Hepatocyte (in vitro differentiated cells): ENCODE data around the gene PRPF8. TPM values are rescaled to one million over a fixed set of nuclear protein-coding genes. Genes with fewer than 3 reads are reported as not detected.
A peak's percentile ranks its signal among the peaks of the same experiment; 100 is the strongest.
"Not testable (repeated sequence)": the region's sequence is repeated elsewhere in the genome, so short reads cannot be mapped to it uniquely, and the experiment has no call there.

ENCODE experiments used
- DNase-seq: peaks from one replicate; pipeline ENCODE4 v3.0.0-alpha.2; 2016; ENCODE audit warnings: low spot score
- H2AFZ ChIP-seq: fragments of 200-600 bp; sonication (generic); 2 replicates; pipeline ENCODE4 v1.6.0; 2016; ENCODE audit warnings: antibody characterized with exemption, mild to moderate bottlenecking
- H3K27ac ChIP-seq: fragments of 200-600 bp; sonication (generic); 2 replicates; pipeline ENCODE4 v1.5.1; 2016; ENCODE audit warnings: mild to moderate bottlenecking
- H3K27me3 ChIP-seq: fragments of 200-600 bp; sonication (generic); 2 replicates; pipeline ENCODE4 v1.6.1; 2016
- H3K36me3 ChIP-seq: fragments of 200-600 bp; sonication (generic); replicated peaks from 2 replicates; pipeline ENCODE4 v1.5.1; 2016; ENCODE audit warnings: low read depth; ENCODE audit not compliant: insufficient read depth
- H3K4me1 ChIP-seq: fragments of 200-600 bp; sonication (generic); 2 replicates; pipeline ENCODE4 v1.5.1; 2016; ENCODE audit warnings: mild to moderate bottlenecking, moderate library complexity; ENCODE audit not compliant: insufficient read depth
- H3K4me2 ChIP-seq: fragments of 200-600 bp; sonication (generic); 2 replicates; pipeline ENCODE4 v1.6.0; 2016
- H3K4me3 ChIP-seq: fragments of 200-600 bp; sonication (generic); 2 replicates; pipeline ENCODE4 v1.5.1; 2016; ENCODE audit warnings: mild to moderate bottlenecking
- H3K79me2 ChIP-seq: fragments of 200-600 bp; sonication (generic); 2 replicates; pipeline ENCODE4 v1.6.0; 2017; ENCODE audit warnings: mild to moderate bottlenecking
- H3K9me2 ChIP-seq: fragments of 200-600 bp; sonication (generic); replicated peaks from 2 replicates; pipeline ENCODE4 v1.6.0; 2017; ENCODE audit warnings: mild to moderate bottlenecking; ENCODE audit not compliant: insufficient read depth
- H3K9me3 ChIP-seq: fragments of 200-600 bp; sonication (generic); 2 replicates; pipeline ENCODE4 v1.5.1; 2016; ENCODE audit warnings: low read depth, mild to moderate bottlenecking
- H4K20me1 ChIP-seq: fragments of 200-600 bp; sonication (generic); 2 replicates; pipeline ENCODE4 v1.6.0; 2016; ENCODE audit warnings: mild to moderate bottlenecking; ENCODE audit not compliant: insufficient read depth, poor library complexity, severe bottlenecking
- EZH2 ChIP-seq: fragments of 200-600 bp; sonication (generic); IDR thresholded peaks from 2 replicates; pipeline ENCODE4 v1.6.1; 2016; ENCODE audit warnings: antibody characterized with exemption, mild to moderate bottlenecking, borderline replicate concordance
- EZH2phosphoT487 ChIP-seq: fragments of 200-600 bp; sonication (generic); IDR thresholded peaks from one replicate; pipeline ENCODE4 v1.6.1; 2018; ENCODE audit warnings: antibody characterized with exemption, mild to moderate bottlenecking, low read depth, moderate library complexity; ENCODE audit not compliant: unreplicated experiment, severe bottlenecking
- WGBS: methylation state at CpG from one replicate; pipeline ENCODE4 v1.1.6; 2016; ENCODE audit warnings: low lambda C conversion rate; ENCODE audit errors: missing lambda C conversion rate; 5-methylcytosine and 5-hydroxymethylcytosine counted together
- polyA plus RNA-seq: library from polyadenylated mRNA; unstranded; fragments of >200 nt; fragmentation: Nextera tagmentation; extraction: Ambion mirVana; gene quantifications from 2 replicates; pipeline ENCODE4 v1.2.1, GENCODE V29; 2016
- total RNA-seq: library from RNA; depleted of rRNA; stranded (reverse); fragments of >200 nt; gene quantifications from 2 replicates; pipeline ENCODE4 v1.2.3, GENCODE V29; 2014
- TF ChIP-seq, protein P1 (sequence below): fragments of 200-600 bp; sonication (generic); IDR thresholded peaks from 2 replicates; pipeline ENCODE4 v1.5.1; 2016; ENCODE audit warnings: antibody characterized with exemption, mild to moderate bottlenecking; ENCODE audit not compliant: poor library complexity

Gene PRPF8
- total and polyA plus RNA-seq, 2 experiments from 2014 or later: 107 to 119 TPM

DNA sequence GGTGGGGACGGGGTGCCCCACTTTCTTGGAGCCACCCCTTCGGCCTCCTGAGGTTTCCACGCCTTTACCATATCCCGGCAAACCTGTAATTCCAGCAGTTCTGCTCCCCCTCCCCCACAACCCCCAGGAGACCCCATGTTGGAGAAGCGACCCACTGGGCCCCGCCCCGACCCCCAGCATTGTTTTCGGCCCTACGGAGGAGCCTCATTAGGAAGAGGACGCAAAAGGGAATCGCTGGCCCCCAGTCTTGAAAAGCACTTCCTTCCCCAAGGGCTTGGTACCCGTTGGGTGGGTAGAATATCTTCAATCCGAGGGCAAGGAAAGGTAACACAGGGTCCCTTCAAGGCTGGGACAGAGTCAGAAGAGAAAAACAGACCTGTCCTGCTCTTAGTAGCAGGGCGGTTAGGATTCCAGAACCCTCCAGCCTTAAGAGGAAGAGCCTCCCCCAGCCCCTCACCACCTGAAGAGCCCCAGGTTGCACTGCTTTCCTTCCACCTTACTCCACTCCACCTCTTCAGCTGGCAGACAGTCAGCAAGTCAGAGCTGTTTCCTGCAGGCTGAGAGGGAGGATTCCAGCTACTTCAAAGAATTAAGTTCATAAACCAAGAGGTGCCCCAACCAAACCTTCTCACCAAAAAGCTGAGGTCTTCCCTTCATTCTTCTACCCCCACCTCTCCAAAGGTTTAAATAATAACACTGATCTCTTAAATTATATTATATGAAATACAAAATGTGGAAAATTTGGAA is 26.3 kb upstream of the PRPF8 start:
- no peak overlapping the region for H2AFZ ChIP-seq
- TF ChIP-seq EZH2 (no peak), EZH2phosphoT487 (no peak)
- TF ChIP-seq, protein P1, sequence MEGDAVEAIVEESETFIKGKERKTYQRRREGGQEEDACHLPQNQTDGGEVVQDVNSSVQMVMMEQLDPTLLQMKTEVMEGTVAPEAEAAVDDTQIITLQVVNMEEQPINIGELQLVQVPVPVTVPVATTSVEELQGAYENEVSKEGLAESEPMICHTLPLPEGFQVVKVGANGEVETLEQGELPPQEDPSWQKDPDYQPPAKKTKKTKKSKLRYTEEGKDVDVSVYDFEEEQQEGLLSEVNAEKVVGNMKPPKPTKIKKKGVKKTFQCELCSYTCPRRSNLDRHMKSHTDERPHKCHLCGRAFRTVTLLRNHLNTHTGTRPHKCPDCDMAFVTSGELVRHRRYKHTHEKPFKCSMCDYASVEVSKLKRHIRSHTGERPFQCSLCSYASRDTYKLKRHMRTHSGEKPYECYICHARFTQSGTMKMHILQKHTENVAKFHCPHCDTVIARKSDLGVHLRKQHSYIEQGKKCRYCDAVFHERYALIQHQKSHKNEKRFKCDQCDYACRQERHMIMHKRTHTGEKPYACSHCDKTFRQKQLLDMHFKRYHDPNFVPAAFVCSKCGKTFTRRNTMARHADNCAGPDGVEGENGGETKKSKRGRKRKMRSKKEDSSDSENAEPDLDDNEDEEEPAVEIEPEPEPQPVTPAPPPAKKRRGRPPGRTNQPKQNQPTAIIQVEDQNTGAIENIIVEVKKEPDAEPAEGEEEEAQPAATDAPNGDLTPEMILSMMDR: no peak

DNA sequence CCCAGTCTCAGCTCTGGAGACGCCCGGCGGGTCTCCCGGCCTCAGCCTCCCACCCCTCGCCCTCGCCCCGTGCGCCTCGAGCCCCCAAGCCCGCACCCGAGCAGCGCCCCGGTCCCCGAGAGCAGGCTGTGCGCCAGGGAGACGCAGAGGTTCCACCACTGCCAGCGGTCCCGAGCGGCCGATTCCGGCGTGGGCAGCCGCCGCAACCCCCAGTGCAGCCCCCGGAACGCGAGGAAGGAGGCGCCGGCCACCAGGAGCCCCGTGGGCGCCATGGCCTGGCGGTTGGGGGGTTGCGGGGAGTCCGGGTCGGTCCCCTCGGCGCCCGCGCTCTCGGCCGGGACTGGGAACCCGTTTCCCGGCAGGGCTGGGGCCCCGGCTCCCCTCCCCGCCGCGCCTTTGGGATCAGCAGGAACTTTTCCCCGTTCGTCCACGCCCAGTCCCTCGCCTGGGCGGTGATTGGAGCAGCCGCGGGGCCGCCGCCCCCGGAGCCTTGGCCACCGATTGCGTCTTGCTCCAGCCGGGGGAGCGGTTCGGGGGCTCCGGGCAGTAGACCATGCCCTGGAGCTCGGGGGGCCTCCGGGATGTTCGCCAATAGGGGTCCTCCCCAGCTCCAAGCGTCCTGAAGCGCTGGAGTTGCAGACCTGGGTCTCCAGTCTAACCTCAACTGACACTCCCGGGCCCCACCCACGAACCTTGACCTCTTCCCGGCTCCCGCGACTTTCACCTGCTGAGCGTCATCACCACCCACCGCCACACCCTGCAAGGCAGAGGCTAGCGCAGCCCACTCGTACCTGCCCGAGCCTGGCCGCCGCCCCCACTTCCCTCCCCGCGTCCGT is 25.5 kb upstream of the PRPF8 start, which contains the start of gene TLCD2:
TLCD2 (minus strand) TSS at position 407 of the 836 bp plus-strand sequence; CDS start at position 272, 135 bp downstream.
- Histone ChIP-seq H3K79me2 (peaks cover 22% of the 10 kb centered on the region), H4K20me1 (peaks cover 38% of the 10 kb centered on the region), H3K4me1 (peaks cover 26% of the 10 kb centered on the region), H3K9me3 (no peaks in the 10 kb centered on the region), H3K4me2 (peak within 1 kb of the TSS; percentile 90), H3K9me2 (no peaks in the 10 kb centered on the region), H3K4me3 (peak within 1 kb of the TSS; percentile 83), H2AFZ (peak within 1 kb of the TSS; percentile 58), H3K36me3 (no peaks in the 10 kb centered on the region), H3K27me3 (no peaks in the 10 kb centered on the region), H3K27ac (peak within 1 kb of the TSS; percentile 65)
- TF ChIP-seq, protein P1: no peak
- TF ChIP-seq EZH2 (no peak), EZH2phosphoT487 (no peak)
- WGBS: 2% methylated on average over 36 of the region's 83 CpGs
- DNase-seq: peak; percentile 89

More for the DNA sequence above, 26.3 kb upstream of the PRPF8 start:
- Histone ChIP-seq H3K4me1 (peaks cover 26% of the 10 kb centered on the region), H3K36me3 (no peaks in the 10 kb centered on the region), H3K27me3 (no peaks in the 10 kb centered on the region), H3K9me3 (no peaks in the 10 kb centered on the region), H3K9me2 (no peaks in the 10 kb centered on the region), H3K79me2 (peaks cover 27% of the 10 kb centered on the region), H3K4me2 (peak overlapping the region; percentile 90), H3K27ac (peak overlapping the region; percentile 65), H3K4me3 (peak overlapping the region; percentile 83), H4K20me1 (peaks cover 38% of the 10 kb centered on the region)
- peak; percentile 32 for DNase-seq
- 32% methylated on average over 6 of the region's 14 CpGs for WGBS

DNA sequence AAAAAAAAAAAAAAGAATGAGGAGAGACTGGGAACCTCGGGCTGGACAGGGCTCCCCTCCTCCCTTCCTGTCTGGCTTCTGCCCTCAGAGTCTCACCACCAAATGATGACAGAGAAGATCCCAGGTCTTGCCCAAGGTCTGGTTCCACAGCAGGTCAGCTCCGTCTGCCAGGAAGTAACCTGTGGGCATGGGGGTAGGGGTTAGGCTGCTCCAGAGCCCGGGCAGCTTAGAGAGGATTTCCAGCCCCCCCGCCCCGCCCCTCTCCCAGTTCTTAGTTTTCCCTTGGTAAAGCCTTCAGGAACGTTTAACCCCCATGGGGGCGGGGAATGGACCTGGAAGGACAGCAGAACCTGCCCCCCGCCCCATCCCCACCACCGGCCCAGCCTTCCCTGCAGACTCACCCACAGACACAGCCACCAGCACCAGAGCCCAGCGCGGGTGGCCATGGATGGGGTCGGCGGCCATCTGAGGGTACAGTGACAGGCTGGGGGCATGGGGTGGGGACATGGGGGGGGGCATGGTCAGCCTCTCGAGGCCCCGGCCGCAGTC is 24.8 kb upstream of the PRPF8 start:
- H3K9me3 ChIP-seq: no peaks in the 10 kb centered on the region
- H3K4me1 ChIP-seq: peaks cover 26% of the 10 kb centered on the region
- H3K79me2 ChIP-seq: peaks cover 22% of the 10 kb centered on the region
- peak overlapping the region; percentile 90 for H3K4me2 ChIP-seq
- H3K27me3 ChIP-seq: no peaks in the 10 kb centered on the region
- peak overlapping the region; percentile 58 for H2AFZ ChIP-seq
- H3K4me3 ChIP-seq: peak overlapping the region; percentile 83
- H3K9me2 ChIP-seq: no peaks in the 10 kb centered on the region
- TF ChIP-seq EZH2phosphoT487: no peak
- TF ChIP-seq EZH2: no peak
- TF ChIP-seq, protein P1: no peak
- H3K27ac ChIP-seq: peak overlapping the region; percentile 65
- H4K20me1 ChIP-seq: peaks cover 34% of the 10 kb centered on the region
- peak; percentile 49 for DNase-seq
- no peaks in the 10 kb centered on the region for H3K36me3 ChIP-seq
- 14% methylated on average over 12 of the region's 16 CpGs for WGBS

DNA sequence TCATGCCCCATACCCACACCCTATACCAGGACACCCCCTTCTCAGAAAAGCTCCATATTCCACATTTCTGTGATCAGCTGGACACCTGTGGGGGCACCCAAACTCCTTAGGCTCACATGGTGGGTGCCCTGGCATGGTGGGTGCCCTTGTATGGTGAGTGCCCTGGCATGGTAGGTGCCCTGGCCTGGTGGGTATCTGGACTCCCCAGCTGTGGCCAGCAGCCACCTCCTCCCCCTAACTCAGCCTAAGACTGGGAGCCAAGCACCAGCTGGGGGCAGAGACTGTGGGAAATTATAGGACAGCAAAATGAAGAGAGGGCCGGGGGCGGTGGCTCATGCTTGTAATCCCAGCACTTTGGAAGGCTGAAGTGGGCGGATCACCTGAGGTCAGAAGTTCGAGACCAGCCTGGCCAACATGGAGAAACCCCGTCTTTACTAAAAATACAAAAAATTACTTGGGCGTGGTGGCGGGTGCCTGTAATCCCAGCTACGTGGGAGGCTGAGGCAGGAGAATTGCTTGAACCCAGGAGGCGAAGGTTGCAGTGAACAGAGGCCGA is 24.2 kb upstream of the PRPF8 start:
- not testable (repeated sequence) for DNase-seq, H3K27ac ChIP-seq, H2AFZ ChIP-seq, H3K9me2 ChIP-seq, H3K36me3 ChIP-seq, H3K27me3 ChIP-seq, H3K4me3 ChIP-seq, H3K9me3 ChIP-seq
- Histone ChIP-seq H3K4me1 (peaks cover 20% of the 10 kb centered on the region), H3K79me2 (peaks cover 17% of the 10 kb centered on the region), H3K4me2 (peak overlapping the region; percentile 90), H4K20me1 (peaks cover 29% of the 10 kb centered on the region)
- WGBS: 95% methylated on average over 10 of the region's 10 CpGs
